Effector CD4-positive, alpha-beta T cell (primary cell): ENCODE measurements around the gene OTOS.

Experiments
- DNase-seq: peaks from one replicate; pipeline ENCODE4 v3.0.0-alpha.2; 2020

Gene OTOS

GRCh38 chr2:240166761-240167587 lies 26.5 kb upstream of the OTOS start:
- no peak for DNase-seq

DNA sequence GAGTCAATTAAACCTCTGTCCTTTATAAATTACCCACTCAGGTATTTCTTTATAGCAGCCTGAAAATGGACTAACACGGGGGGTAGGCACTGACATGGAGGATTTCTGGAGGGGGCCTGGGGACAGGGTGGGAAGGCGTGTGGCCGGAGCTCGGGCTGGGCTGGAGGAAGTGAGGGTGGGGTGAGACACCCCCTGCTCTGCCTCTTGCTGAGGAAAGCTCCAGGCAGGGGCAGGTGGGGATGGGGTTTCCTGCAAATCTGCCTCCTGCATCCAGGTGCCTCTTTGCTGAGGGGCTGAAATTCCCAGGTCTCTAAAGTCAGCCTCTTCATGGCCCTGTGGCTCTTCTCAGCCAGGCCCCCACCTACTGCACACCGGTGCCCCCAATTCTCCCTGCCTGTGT lies 25.7 kb upstream of the OTOS start:
- no peak for DNase-seq

- no peak for DNase-seq
These were observed 25.2 kb upstream of the OTOS start for GRCh38 chr2:240165661-240166060.

DNA sequence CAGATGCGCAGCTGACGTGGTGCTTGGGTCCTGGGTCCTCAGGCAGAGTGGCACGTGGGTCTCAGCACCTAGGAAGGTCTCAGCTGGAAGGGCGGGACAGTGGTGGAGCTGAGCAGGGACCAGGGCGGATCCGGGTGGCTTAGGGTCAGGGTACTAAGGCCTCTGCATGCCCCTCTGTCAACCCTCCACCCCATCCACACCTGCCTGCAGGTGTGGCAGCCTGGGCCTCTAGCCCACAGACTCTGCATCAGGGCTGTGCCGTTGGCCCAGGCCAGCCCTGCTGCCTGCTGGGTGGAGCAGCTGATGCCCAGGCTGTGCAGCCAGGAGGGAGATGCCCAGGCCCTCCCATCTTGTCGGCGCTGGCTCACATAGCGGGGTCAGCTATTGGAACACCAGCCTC lies 24.6 kb upstream of the OTOS start:
- no peak for DNase-seq

DNA sequence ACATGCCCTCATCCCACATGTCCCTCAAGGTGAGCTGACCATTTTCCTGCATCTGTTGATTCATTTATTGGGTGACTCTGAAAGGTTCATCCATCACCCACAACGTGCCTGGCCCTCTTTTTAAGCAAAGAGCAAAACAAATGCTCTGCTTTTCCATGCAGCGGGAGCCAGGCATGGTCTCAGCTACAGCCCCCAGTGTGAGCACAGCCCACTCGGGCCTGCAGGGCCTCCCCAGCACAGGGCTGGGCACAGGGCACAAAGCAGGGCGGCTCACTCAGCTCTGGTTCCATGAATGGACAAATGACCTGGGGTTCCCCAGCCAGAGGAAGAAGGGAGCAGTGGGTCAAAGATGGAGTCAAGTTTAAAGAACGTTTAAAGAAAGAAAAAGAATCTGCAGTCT lies 24.1 kb upstream of the OTOS start:
- DNase-seq = no peak

DNA sequence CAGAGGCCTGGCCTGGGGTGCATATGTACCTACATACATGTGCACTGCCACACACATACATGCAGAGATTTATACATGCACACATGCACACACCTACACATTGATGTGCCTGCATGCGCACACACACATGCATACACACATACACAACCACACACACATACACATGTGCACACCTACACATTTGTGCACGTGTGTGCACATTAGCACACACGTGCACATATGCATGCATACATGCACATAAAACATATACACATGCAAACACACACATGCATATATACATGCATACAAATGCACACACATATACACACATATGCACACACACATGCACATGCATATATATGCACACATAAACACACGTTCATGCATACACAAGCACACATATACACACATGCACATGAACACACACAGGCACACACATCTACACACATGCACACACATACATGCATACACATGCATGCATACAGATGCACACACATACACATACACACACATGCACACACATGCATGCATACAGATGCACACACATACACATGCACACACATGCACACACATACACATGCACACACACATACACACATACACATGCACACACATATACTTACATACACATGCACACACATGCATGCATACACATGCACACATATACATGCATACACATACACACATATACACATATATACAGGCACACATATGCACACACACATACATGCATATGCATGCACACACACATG lies 23.6 kb upstream of the OTOS start:
- no peak for DNase-seq

DNA sequence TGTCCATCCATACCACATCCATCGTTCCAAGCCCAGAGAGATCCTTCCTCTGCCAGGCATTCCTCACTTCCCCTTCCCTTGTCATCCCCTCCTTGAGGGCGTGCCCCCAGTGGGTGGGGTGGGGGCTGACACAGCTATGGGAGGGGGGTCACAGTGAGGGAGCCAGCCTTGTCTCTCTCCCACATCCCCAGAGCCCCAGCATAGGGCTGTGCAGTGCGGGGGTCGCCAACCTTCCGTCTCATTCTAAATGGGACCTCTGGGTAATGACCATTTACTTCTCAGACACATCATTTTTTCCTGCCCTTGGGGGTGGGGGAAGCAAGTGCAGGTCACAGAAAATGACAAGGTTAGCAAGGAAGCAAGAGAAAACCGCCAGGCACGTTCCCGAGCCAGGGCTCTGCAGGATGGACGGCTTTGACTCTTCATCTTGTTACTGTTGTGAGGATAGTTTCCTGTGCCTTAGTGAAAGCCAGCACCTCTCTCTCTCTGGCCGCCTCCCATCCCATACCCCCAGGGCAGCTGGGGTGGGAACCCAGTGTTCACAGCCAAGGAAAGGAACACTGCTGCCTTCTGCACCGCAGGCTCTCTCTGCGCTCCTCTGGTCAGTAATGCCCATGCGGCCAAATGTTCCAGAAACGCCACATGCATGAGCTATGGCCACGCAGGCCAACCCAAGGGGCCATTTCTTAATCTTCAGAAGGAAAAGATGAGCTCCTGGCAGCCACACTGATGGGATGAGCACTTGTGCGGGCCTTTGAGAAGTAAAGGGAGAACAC lies 22.7 kb upstream of the OTOS start:
- DNase-seq = no peak

GRCh38 chr2:240162531-240162930 lies 22.1 kb upstream of the OTOS start:
- no peak for DNase-seq

GRCh38 chr2:240162032-240162431 lies 21.6 kb upstream of the OTOS start:
- no peak for DNase-seq

- DNase-seq = no peak
These were observed 20.8 kb upstream of the OTOS start for GRCh38 chr2:240161087-240161750.

- DNase-seq = no peak
These were observed 20.0 kb upstream of the OTOS start for GRCh38 chr2:240160291-240161086.

- DNase-seq = no peak
These were observed 18.9 kb upstream of the OTOS start for GRCh38 chr2:240159251-240159839.

GRCh38 chr2:240157147-240157470 lies 16.7 kb upstream of the OTOS start:
- no peak for DNase-seq

DNA sequence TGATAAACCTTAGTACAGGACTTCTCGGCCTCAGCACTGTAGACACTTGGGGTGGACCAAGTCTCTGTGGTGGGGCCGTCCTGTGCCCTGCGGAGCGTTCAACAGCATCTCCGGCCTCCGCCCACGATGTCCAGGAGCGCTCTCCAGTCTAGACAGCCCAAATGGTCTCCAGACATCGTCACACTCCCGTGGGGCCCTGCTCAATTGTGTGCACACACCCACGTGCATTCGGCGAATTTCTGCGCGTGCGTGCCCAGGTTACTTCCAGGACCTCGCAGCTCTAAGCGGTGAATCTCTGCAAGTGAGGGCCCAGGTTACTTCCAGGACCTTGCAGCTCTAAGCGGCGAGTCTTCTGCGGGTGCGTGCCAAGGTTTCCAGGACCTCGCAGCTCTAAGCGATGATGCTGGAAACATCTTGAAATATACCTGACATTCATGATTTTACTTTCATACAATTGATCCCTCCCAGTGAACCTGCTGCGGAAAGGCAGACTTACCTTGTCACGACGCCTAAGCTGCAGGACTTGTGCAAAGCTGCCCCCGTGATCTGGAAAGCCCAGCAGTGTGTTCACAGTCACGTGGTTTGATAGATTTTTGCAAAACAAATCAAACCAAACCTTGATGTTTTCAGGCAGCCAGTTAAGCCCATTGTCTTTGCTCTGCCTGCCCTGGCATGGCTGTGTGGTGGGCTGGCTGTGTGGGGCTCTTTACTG lies 16.1 kb upstream of the OTOS start:
- DNase-seq = no peak

- DNase-seq = no peak
These were observed 15.4 kb upstream of the OTOS start for GRCh38 chr2:240155745-240156390.

DNA sequence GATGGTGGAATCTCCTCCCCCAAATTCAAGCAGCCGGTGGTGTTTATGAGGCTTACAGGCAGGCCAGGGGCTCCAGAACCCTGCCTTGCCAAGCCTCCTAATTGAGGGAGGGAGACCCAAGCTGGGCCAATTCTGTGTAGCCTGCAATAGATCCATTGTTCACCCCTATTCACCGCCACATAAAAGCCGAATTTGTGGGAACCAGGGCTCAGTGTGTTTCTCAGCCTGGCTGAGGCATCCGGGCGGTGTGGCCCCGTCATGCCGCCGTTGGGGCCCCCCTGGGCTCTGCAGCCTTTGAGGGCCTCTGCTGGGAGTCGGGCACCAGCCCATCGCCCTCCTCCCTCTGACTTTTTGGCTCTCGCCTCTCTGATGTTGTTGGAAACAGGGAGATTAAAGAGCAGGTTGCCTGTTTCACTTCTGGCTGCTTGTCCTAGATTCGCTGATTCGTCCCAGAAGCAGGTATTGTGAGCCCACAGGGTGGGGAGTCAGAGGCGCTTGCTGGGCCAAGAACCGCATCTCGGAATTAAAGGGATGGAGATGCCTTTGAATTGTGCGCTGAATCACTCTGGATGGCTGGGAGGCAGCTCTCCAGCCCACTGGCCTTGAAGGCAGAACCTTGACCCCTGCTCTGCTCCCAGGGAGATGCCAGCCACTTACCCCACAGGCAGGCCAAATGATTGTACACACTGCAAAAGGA lies 14.7 kb upstream of the OTOS start:
- DNase-seq = no peak

DNA sequence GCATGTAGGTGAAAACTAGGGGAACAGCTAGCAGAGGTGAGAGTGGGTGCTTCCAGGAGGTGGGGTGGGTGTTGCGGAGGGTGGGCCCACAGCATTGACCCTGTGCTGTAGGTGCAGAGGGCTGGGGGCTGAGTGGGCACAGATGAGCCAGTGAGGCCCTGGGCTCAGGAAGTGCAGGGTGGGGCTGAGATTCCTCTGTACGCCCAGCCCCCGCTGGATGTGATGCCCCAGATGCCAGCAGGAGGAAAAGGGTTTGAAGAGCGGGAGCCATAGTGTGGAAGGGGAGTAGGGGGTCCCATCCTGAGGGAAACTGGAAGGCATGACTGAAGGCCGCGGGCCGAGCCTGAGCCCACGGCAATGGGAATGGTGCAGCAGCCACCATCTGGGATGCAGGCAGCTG lies 14.1 kb upstream of the OTOS start:
- DNase-seq = no peak

- DNase-seq = no peak
These were observed 13.0 kb upstream of the OTOS start for GRCh38 chr2:240153418-240153817.

- no peak for DNase-seq
These were observed 11.1 kb upstream of the OTOS start for GRCh38 chr2:240151477-240152031.
